H1 (cell line): ENCODE measurements around the gene HNRNPA3.
"Not testable (repeated sequence)": the region's sequence is repeated elsewhere in the genome, so short reads cannot be mapped to it uniquely, and the experiment has no call there.

Source experiments
- GTF2F1 ChIP-seq: IDR thresholded peaks from 2 replicates; pipeline ENCODE4 v1.6.1; 2012; ENCODE audit warnings: low read depth, low read length, improper control_type of control experiment, borderline replicate concordance
- HDAC6 ChIP-seq: IDR thresholded peaks from one replicate; pipeline ENCODE4 v1.7.1; 2012; ENCODE audit warnings: low read depth, mild to moderate bottlenecking, inconsistent platforms, low read length, moderate library complexity
- JUN ChIP-seq: IDR thresholded peaks from 2 replicates; pipeline ENCODE4 v1.6.1; 2011; ENCODE audit warnings: low read depth, mild to moderate bottlenecking, improper control_type of control experiment, low read length
- MAFK ChIP-seq: IDR thresholded peaks from 2 replicates; pipeline ENCODE4 v1.6.1; 2012; ENCODE audit warnings: low read depth, mild to moderate bottlenecking, improper control_type of control experiment, low read length
- NRF1 ChIP-seq: IDR thresholded peaks from 2 replicates; pipeline ENCODE4 v1.6.1; 2011; ENCODE audit warnings: mild to moderate bottlenecking, low read depth, low read length, improper control_type of control experiment
- POLR2A ChIP-seq, 2 experiments: IDR thresholded peaks; 1 replicate in 1 of 2; 2 replicates in 1 of 2; pipeline ENCODE4 v1.6.1; 2011; ENCODE audit warnings: low read depth in 2 of 2, low read length in 2 of 2, mild to moderate bottlenecking in 2 of 2; ENCODE audit errors: control extremely low read depth in 1 of 2
- YY1 ChIP-seq: IDR thresholded peaks from 2 replicates; pipeline ENCODE4 v1.6.1; 2011; ENCODE audit warnings: low read depth, mild to moderate bottlenecking, low read length
- TF ChIP-seq, protein P1 (sequence below), 3 experiments: IDR thresholded peaks; 1 replicate in 2 of 3; 2 replicates in 1 of 3; pipeline versions ENCODE4 v1.5.1 to v1.6.1; 2011; ENCODE audit warnings: low read length in 3 of 3, mild to moderate bottlenecking in 3 of 3, inconsistent platforms in 2 of 3, low read depth in 1 of 3, moderate library complexity in 1 of 3; ENCODE audit not compliant: insufficient read depth in 1 of 3; ENCODE audit errors: control extremely low read depth in 1 of 3
- TF ChIP-seq, protein P2 (sequence below): IDR thresholded peaks from 2 replicates; pipeline ENCODE4 v1.6.1; 2011; ENCODE audit warnings: low read length, improper control_type of control experiment
- TF ChIP-seq, protein P3 (sequence below): IDR thresholded peaks from 2 replicates; pipeline ENCODE4 v1.6.1; 2012; ENCODE audit warnings: inconsistent platforms

DNA sequence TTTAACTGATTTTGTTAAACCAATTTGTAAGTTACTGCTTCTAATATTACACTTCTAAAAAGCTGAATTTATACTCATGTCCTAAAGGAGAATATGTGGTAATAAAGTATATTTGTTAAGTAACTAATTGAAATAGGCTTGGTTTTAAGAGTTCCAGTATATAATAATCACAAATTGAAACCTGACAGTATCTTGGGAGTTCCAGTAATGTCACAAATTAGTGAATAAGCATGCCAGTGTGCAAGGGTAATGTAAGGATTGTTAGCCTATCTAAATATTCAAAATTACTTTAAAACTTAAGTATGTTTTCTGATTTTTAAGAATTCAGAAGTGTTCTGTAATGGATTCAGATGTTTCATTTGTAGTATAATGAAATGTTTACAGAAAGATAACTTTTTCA is 10.8 kb downstream of the HNRNPA3 start:
- TF ChIP-seq YY1; POLR2A (IDR thresholded peaks at IDR 0.05; ENCODE audit: control extremely low read depth in 1 of 2, low read depth in 2 of 2, low read length in 2 of 2); NRF1; GTF2F1; HDAC6; JUN; MAFK: not testable (repeated sequence)
- TF ChIP-seq, protein P1, sequence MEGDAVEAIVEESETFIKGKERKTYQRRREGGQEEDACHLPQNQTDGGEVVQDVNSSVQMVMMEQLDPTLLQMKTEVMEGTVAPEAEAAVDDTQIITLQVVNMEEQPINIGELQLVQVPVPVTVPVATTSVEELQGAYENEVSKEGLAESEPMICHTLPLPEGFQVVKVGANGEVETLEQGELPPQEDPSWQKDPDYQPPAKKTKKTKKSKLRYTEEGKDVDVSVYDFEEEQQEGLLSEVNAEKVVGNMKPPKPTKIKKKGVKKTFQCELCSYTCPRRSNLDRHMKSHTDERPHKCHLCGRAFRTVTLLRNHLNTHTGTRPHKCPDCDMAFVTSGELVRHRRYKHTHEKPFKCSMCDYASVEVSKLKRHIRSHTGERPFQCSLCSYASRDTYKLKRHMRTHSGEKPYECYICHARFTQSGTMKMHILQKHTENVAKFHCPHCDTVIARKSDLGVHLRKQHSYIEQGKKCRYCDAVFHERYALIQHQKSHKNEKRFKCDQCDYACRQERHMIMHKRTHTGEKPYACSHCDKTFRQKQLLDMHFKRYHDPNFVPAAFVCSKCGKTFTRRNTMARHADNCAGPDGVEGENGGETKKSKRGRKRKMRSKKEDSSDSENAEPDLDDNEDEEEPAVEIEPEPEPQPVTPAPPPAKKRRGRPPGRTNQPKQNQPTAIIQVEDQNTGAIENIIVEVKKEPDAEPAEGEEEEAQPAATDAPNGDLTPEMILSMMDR (IDR thresholded peaks at IDR 0.05; ENCODE audit: control extremely low read depth in 1 of 3, insufficient read depth in 1 of 3, low read depth in 1 of 3, low read length in 3 of 3), result not testable (repeated sequence)
- TF ChIP-seq, protein P2, sequence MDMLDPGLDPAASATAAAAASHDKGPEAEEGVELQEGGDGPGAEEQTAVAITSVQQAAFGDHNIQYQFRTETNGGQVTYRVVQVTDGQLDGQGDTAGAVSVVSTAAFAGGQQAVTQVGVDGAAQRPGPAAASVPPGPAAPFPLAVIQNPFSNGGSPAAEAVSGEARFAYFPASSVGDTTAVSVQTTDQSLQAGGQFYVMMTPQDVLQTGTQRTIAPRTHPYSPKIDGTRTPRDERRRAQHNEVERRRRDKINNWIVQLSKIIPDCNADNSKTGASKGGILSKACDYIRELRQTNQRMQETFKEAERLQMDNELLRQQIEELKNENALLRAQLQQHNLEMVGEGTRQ, result not testable (repeated sequence)
- TF ChIP-seq, protein P3, sequence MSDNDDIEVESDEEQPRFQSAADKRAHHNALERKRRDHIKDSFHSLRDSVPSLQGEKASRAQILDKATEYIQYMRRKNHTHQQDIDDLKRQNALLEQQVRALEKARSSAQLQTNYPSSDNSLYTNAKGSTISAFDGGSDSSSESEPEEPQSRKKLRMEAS, result not testable (repeated sequence)
